OCI-LY7 (cell line): Measurements from ENCODE around the gene KCNQ5. TPM values are rescaled to one million over a fixed set of nuclear protein-coding genes. Genes with fewer than 3 reads are reported as not detected.

Source experiments
- BruUV-seq: library from RNA; stranded (reverse); fragments of 400-500 nt; replicated peaks from 2 replicates; lab custom pipeline; 2021; lab: Mats Ljungman, UMichigan
- CTCF ChIA-PET: fragments of 300-600 bp; sonication (Branson Sonifier 250); formaldehyde crosslinking; loops from one replicate; lab custom pipeline; 2022; ENCODE audit warnings: antibody characterized with exemption; ENCODE audit not compliant: unreplicated experiment; lab: Charles Lee
- POLR2A ChIA-PET: fragments of 300-600 bp; sonication (Branson Sonifier 250); formaldehyde crosslinking; loops from one replicate; lab custom pipeline; 2022; ENCODE audit warnings: antibody characterized with exemption; lab: Charles Lee
- DNase-seq: peaks from one replicate; pipeline ENCODE4 v3.0.0-alpha.2; 2015; ENCODE audit warnings: low spot score
- H2AFZ ChIP-seq: fragments of 200-600 bp; sonication (generic), shearing (Covaris generic); 2 replicates; pipeline ENCODE4 v1.6.1; 2014; ENCODE audit warnings: mild to moderate bottlenecking, antibody characterized with exemption, low read length, moderate library complexity
- H3K27ac ChIP-seq: fragments of 200-600 bp; sonication (generic); 2 replicates; pipeline ENCODE4 v1.5.1; 2014; ENCODE audit warnings: mixed run types, low read depth, mild to moderate bottlenecking, moderate library complexity, low read length, inconsistent platforms; ENCODE audit not compliant: poor library complexity, severe bottlenecking
- H3K36me3 ChIP-seq: fragments of 200-600 bp; sonication (generic); 2 replicates; pipeline ENCODE4 v1.6.1; 2014; ENCODE audit warnings: mild to moderate bottlenecking, antibody characterized with exemption, low read length, moderate library complexity, mixed read lengths; ENCODE audit not compliant: insufficient read depth
- H3K4me1 ChIP-seq: fragments of 200-600 bp; sonication (generic); 2 replicates; pipeline ENCODE4 v1.5.1; 2014; ENCODE audit warnings: mild to moderate bottlenecking, low read length; ENCODE audit not compliant: insufficient read depth, poor library complexity, severe bottlenecking
- H3K4me2 ChIP-seq: fragments of 200-600 bp; sonication (generic); 2 replicates; pipeline ENCODE4 v1.6.1; 2014; ENCODE audit warnings: mild to moderate bottlenecking, low read length
- H3K4me3 ChIP-seq: fragments of 200-600 bp; sonication (generic); 2 replicates; pipeline ENCODE4 v1.5.1; 2014; ENCODE audit warnings: mild to moderate bottlenecking, low read depth, low read length; ENCODE audit not compliant: poor library complexity, severe bottlenecking
- H3K79me2 ChIP-seq: fragments of 200-600 bp; sonication (generic); 2 replicates; pipeline ENCODE4 v1.6.1; 2016; ENCODE audit warnings: low read depth, mild to moderate bottlenecking, low read length, moderate library complexity, mixed read lengths; ENCODE audit not compliant: insufficient read depth
- H3K9me2 ChIP-seq: fragments of 200-600 bp; sonication (generic); 2 replicates; pipeline ENCODE4 v1.6.1; 2016; ENCODE audit warnings: mild to moderate bottlenecking, low read length, mixed read lengths; ENCODE audit not compliant: insufficient read depth
- H3K9me3 ChIP-seq: fragments of 200-600 bp; sonication (generic); 2 replicates; pipeline ENCODE4 v1.6.1; 2014; ENCODE audit warnings: mild to moderate bottlenecking, mixed run types, low read length, mixed read lengths
- H4K20me1 ChIP-seq: fragments of 200-600 bp; sonication (generic); 2 replicates; pipeline ENCODE4 v1.6.1; 2014; ENCODE audit warnings: mild to moderate bottlenecking, antibody characterized with exemption, low read length, moderate library complexity, mixed read lengths; ENCODE audit not compliant: insufficient read depth
- CTCF ChIP-seq: fragments of 200-600 bp; sonication (generic); conservative IDR thresholded peaks from 2 replicates; pipeline ENCODE4 v1.5.1; 2014; ENCODE audit warnings: mild to moderate bottlenecking, antibody characterized with exemption, low read length, moderate library complexity, mixed read lengths
- EZH2phosphoT487 ChIP-seq: fragments of 200-600 bp; sonication (generic); IDR thresholded peaks from 2 replicates; pipeline ENCODE4 v1.6.1; 2018; ENCODE audit warnings: low read depth, borderline replicate concordance, mild to moderate bottlenecking, mixed run types, antibody characterized with exemption, low read length, moderate library complexity, mixed read lengths
- intact Hi-C: fragments of 100-400 bp; cut with micrococcal nuclease; formaldehyde crosslinking; loops from one replicate; pipeline ENCODE4 v1.10.0; 2022; ENCODE audit not compliant: unreplicated experiment
- total RNA-seq, 2 experiments: library from RNA; depleted of rRNA in 1 of 2; stranded (reverse); fragments of >200 nt in 1 of 2; shearing (Covaris generic) in 1 of 2; gene quantifications; 2 replicates each; pipeline ENCODE4 v1.2.3, GENCODE V29; 2014 to 2022

Gene KCNQ5
- total RNA-seq, 2 experiments from 2014 or later = 26.1 to 29.7 TPM

DNA sequence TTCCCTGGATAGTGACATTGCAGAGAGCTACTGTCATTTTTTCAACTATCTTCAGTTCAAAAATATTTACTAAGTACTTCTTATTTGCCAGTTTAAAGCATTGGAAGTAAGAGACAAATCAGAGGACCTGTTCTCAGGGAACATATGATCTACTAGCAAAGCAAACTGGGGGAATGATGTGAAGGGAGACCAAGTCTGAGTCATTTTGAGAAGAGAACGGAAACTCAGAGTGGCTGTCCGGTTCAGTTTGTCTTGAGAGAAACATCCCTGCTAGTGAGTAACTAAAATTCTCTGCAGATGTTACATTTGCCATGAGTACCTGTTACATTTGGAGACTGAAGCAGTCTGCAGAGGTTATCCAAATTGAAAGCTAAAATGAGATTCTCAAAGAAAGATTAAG, 118.3 kb downstream of the KCNQ5 start:
- Histone ChIP-seq H3K79me2 (peaks cover 26% of the 10 kb centered on the region; the same call in 1 of the 2 replicates), H3K36me3 (peaks cover 4% of the 10 kb centered on the region), H3K4me3 (no peak overlapping the region), H3K9me3 (no peaks in the 10 kb centered on the region; the same call in 1 of the 2 replicates), H3K9me2 (no peaks in the 10 kb centered on the region), H3K27ac (no peak overlapping the region), H2AFZ (no peak overlapping the region), H3K4me1 (peaks cover 22% of the 10 kb centered on the region), H3K4me2 (no peak overlapping the region), H4K20me1 (peaks cover 27% of the 10 kb centered on the region; the same call in 1 of the 2 replicates)
- peak; percentile 3 for DNase-seq
- CTCF ChIA-PET = no interaction called here
- POLR2A ChIA-PET = interaction anchor here (0.9 kb wide), 1 partner anchor 16 kb away, joined by 3 read pairs; no protein-coding TSS in a partner anchor
- TF ChIP-seq EZH2phosphoT487 = no peak
- intact Hi-C loops = no loop called here
- no TSS peak for BruUV-seq

GRCh38 chr6:72741083-72741482, 119.2 kb downstream of the KCNQ5 start:
- Histone ChIP-seq H3K79me2 (peaks cover 17% of the 10 kb centered on the region; the same call in 1 of the 2 replicates), H2AFZ (no peak overlapping the region), H4K20me1 (peaks cover 27% of the 10 kb centered on the region; the same call in 1 of the 2 replicates), H3K9me2 (no peaks in the 10 kb centered on the region), H3K4me3 (no peak overlapping the region), H3K36me3 (peaks cover 1% of the 10 kb centered on the region), H3K9me3 (no peaks in the 10 kb centered on the region; the same call in 1 of the 2 replicates), H3K4me2 (no peak overlapping the region), H3K27ac (no peak overlapping the region), H3K4me1 (peaks cover 22% of the 10 kb centered on the region)
- no peak for DNase-seq
- no TSS peak for BruUV-seq
- POLR2A ChIA-PET = no interaction called here
- TF ChIP-seq CTCF (no peak), EZH2phosphoT487 (no peak)
- intact Hi-C loops = no loop called here
- CTCF ChIA-PET = interaction anchor here (0.6 kb wide), 1 partner anchor 63 kb away, joined by 3 read pairs; no protein-coding TSS in a partner anchor

GRCh38 chr6:72742001-72742673, 120.3 kb downstream of the KCNQ5 start:
- POLR2A ChIA-PET = no interaction called here

More at GRCh38 chr6:72742001-72742673, 120.3 kb downstream of the KCNQ5 start:
- CTCF ChIA-PET = no interaction called here
- no peak overlapping the region for H3K27ac ChIP-seq
- intact Hi-C loops = no loop called here
- H3K4me1 ChIP-seq = peaks cover 22% of the 10 kb centered on the region
- no peak for DNase-seq
- no peak overlapping the region for H3K4me3 ChIP-seq
- H4K20me1 ChIP-seq = peaks cover 27% of the 10 kb centered on the region; the same call in 1 of the 2 replicates
- H2AFZ ChIP-seq = no peak overlapping the region
- H3K79me2 ChIP-seq = peaks cover 18% of the 10 kb centered on the region; the same call in 1 of the 2 replicates
- H3K4me2 ChIP-seq = no peak overlapping the region
- no TSS peak for BruUV-seq
- TF ChIP-seq EZH2phosphoT487 = no peak
- no peak for TF ChIP-seq CTCF
- H3K9me3 ChIP-seq = no peaks in the 10 kb centered on the region
- no peaks in the 10 kb centered on the region for H3K9me2 ChIP-seq
- no peaks in the 10 kb centered on the region for H3K36me3 ChIP-seq
